ENCODE data around the gene MTG2.

MTG2 gene

GRCh38 chr20:62141043-62141396 lies 41.8 kb upstream of the MTG2 start:
- in situ Hi-C loops (cut with MboI; ENCODE audit: low pct_unique_long_range_greater_than_20kb, low sequenced_read_pairs, unreplicated experiment), result loop anchor here (10.0 kb wide), 1 partner anchor 116 kb away; no protein-coding TSS in a partner anchor
- no peak for DNase-seq (ENCODE audit: low spot score)
- no peak for TF ChIP-seq CTCF (IDR thresholded peaks at IDR 0.05; ENCODE audit: extremely low read depth, insufficient read depth, missing control alignments)

- peak; percentile 52 for TF ChIP-seq CTCF (IDR thresholded peaks at IDR 0.05; ENCODE audit: extremely low read depth, insufficient read depth, missing control alignments)
- no peak for DNase-seq (ENCODE audit: low spot score)
- in situ Hi-C loops (cut with MboI; ENCODE audit: low pct_unique_long_range_greater_than_20kb, low sequenced_read_pairs, unreplicated experiment), result loop anchor here (10.0 kb wide), 1 partner anchor 117 kb away; no protein-coding TSS in a partner anchor
These were observed 41.2 kb upstream of the MTG2 start for GRCh38 chr20:62141397-62142251.

- no peak for TF ChIP-seq CTCF (IDR thresholded peaks at IDR 0.05; ENCODE audit: extremely low read depth, insufficient read depth, missing control alignments)
- DNase-seq (ENCODE audit: low spot score), result no peak
- in situ Hi-C loops (cut with MboI; ENCODE audit: low pct_unique_long_range_greater_than_20kb, low sequenced_read_pairs, unreplicated experiment), result loop anchor here (10.0 kb wide), 1 partner anchor 118 kb away; no protein-coding TSS in a partner anchor
These were observed 40.4 kb upstream of the MTG2 start for GRCh38 chr20:62142252-62143080.

GRCh38 chr20:62143081-62143956 lies 39.5 kb upstream of the MTG2 start, which contains the start of the genes PSMA7 and SS18L1:
Gene PSMA7 (minus strand): TSS chr20:62143394. CDS start chr20:62143303, 91 bp downstream.
Gene SS18L1 (plus strand): TSS chr20:62143769. CDS start chr20:62143821, 52 bp downstream.
- in situ Hi-C loops (cut with MboI; ENCODE audit: low pct_unique_long_range_greater_than_20kb, low sequenced_read_pairs, unreplicated experiment), result loop anchor here (10.0 kb wide), 1 partner anchor 119 kb away; no protein-coding TSS in a partner anchor
- TF ChIP-seq CTCF (IDR thresholded peaks at IDR 0.05; ENCODE audit: extremely low read depth, insufficient read depth, missing control alignments), result no peak
- peak; percentile 97 for DNase-seq (ENCODE audit: low spot score)

- TF ChIP-seq CTCF (IDR thresholded peaks at IDR 0.05; ENCODE audit: extremely low read depth, insufficient read depth, missing control alignments), result no peak
- DNase-seq (ENCODE audit: low spot score), result peak; percentile 80
- in situ Hi-C loops (cut with MboI; ENCODE audit: low pct_unique_long_range_greater_than_20kb, low sequenced_read_pairs, unreplicated experiment), result loop anchor here (10.0 kb wide), 1 partner anchor 119 kb away; no protein-coding TSS in a partner anchor
These were observed 38.6 kb upstream of the MTG2 start for GRCh38 chr20:62143957-62144825.

All from GM13977 (cell line).